GM06990 (cell line): ENCODE results near the gene LGR4.
A peak's percentile ranks its signal among the peaks of the same experiment; 100 is the strongest.

ENCODE experiments used
- DNase-seq: peaks from one replicate; pipeline ENCODE4 v3.0.0-alpha.2; 2011; ENCODE audit not compliant: insufficient read length; ENCODE audit errors: extremely low read depth
- H3K27me3 ChIP-seq: replicated peaks from 2 replicates; pipeline ENCODE4 v1.6.0; 2011; ENCODE audit warnings: low read length; ENCODE audit not compliant: control insufficient read depth, insufficient read depth
- H3K36me3 ChIP-seq: 2 replicates; pipeline ENCODE4 v1.5.1; 2011; ENCODE audit warnings: low read length; ENCODE audit not compliant: control insufficient read depth, insufficient read depth
- H3K4me3 ChIP-seq: replicated peaks from 2 replicates; pipeline ENCODE4 v1.5.1; 2011; ENCODE audit warnings: low read depth, mild to moderate bottlenecking, control low read depth, low read length
- CTCF ChIP-seq: IDR thresholded peaks from 2 replicates; pipeline ENCODE4 v1.5.1; 2011; ENCODE audit warnings: low read length, control low read depth, mild to moderate bottlenecking, inconsistent platforms; ENCODE audit not compliant: insufficient read depth, poor library complexity, severe bottlenecking

Gene LGR4

GRCh38 chr11:27358296-27358695 lies 114.3 kb downstream of the LGR4 start:
- H3K36me3 ChIP-seq = no peaks in the 10 kb centered on the region
- TF ChIP-seq CTCF = no peak
- DNase-seq = no peak

GRCh38 chr11:27357250-27357649 lies 115.3 kb downstream of the LGR4 start:
- Histone ChIP-seq H3K27me3 (no peaks in the 10 kb centered on the region), H3K36me3 (no peaks in the 10 kb centered on the region), H3K4me3 (no peak overlapping the region)
- no peak for TF ChIP-seq CTCF
- no peak for DNase-seq

More at GRCh38 chr11:27358296-27358695, 114.3 kb downstream of the LGR4 start:
- H3K27me3 ChIP-seq = no peaks in the 10 kb centered on the region
- no peak overlapping the region for H3K4me3 ChIP-seq

- no peak for TF ChIP-seq CTCF
- DNase-seq = no peak
- no peaks in the 10 kb centered on the region for H3K27me3 ChIP-seq
- no peaks in the 10 kb centered on the region for H3K36me3 ChIP-seq
- H3K4me3 ChIP-seq = no peak overlapping the region
Measured at GRCh38 chr11:27356624-27357222, 115.9 kb downstream of the LGR4 start.

GRCh38 chr11:27355575-27356104 lies 117.0 kb downstream of the LGR4 start:
- no peak for DNase-seq
- Histone ChIP-seq H3K27me3 (no peaks in the 10 kb centered on the region), H3K4me3 (no peak overlapping the region), H3K36me3 (no peaks in the 10 kb centered on the region)
- TF ChIP-seq CTCF = no peak

GRCh38 chr11:27354359-27354965 lies 118.1 kb downstream of the LGR4 start:
- no peaks in the 10 kb centered on the region for H3K27me3 ChIP-seq
- no peak for TF ChIP-seq CTCF
- peak overlapping the region; percentile 6 for H3K4me3 ChIP-seq
- no peaks in the 10 kb centered on the region for H3K36me3 ChIP-seq
- DNase-seq = no peak
